Esophagus squamous epithelium (tissue), 5 donors: ENCODE measurements around the gene TNS1. TPM values are rescaled to one million over a fixed set of nuclear protein-coding genes. Genes with fewer than 3 reads are reported as not detected.

Experiments used
- DNase-seq: peaks from one replicate; lab custom pipeline; 2025; lab: John Stamatoyannopoulos, UW
- H3K27ac ChIP-seq, 4 donors: fragments of 200-600 bp; sonication (generic); one replicate each; pipeline ENCODE4 v1.5.1; 2016 to 2019; ENCODE audit warnings: mild to moderate bottlenecking in 1 of 4
- H3K27me3 ChIP-seq, 4 donors: fragments of 200-600 bp; sonication (generic); 1 replicate in 3 of 4; 2 replicates in 1 of 4; pipeline versions ENCODE4 v1.5.1 to v1.6.0; 2017 to 2021; ENCODE audit warnings: antibody characterized with exemption in 1 of 4
- H3K36me3 ChIP-seq, 3 donors: fragments of 200-600 bp; sonication (generic); one replicate each; pipeline ENCODE4 v1.5.1; 2016 to 2019
- H3K4me1 ChIP-seq, 3 donors: fragments of 200-600 bp; sonication (generic); one replicate each; pipeline ENCODE4 v1.5.1; 2017 to 2019
- H3K4me3 ChIP-seq, 4 donors: fragments of 200-600 bp; sonication (generic); 1 replicate in 3 of 4; 2 replicates in 1 of 4; pipeline ENCODE4 v1.5.1; 2016 to 2019; ENCODE audit warnings: mild to moderate bottlenecking in 2 of 4, moderate library complexity in 1 of 4
- H3K9me3 ChIP-seq, 3 donors: fragments of 200-600 bp; sonication (generic); one replicate each; pipeline ENCODE4 v1.5.1; 2016 to 2019
- POLR2A ChIP-seq, 4 donors: fragments of 450-650 bp; IDR thresholded peaks; one replicate each; pipeline ENCODE4 v1.6.1; 2017; ENCODE audit warnings: antibody characterized with exemption in 4 of 4, mild to moderate bottlenecking in 4 of 4, moderate library complexity in 3 of 4
- WGBS, 2 donors: methylation state at CpG; one replicate each; pipeline ENCODE4 v1.1.5; 2018; 5-methylcytosine and 5-hydroxymethylcytosine counted together
- intact Hi-C: fragments of 100-400 bp; cut with DNase I; formaldehyde crosslinking; loops from one replicate; pipeline ENCODE4 v1.15.0; 2022
- total RNA-seq, 4 donors: library from RNA; depleted of rRNA; stranded (reverse); fragments of >200 nt; gene quantifications; one replicate each; pipeline ENCODE4 v1.1.0, GENCODE V29; 2016
- TF ChIP-seq, protein P1 (sequence below), 6 experiments: fragments of 450-650 bp in 4 of 6; fragments of 200-600 bp in 2 of 6; sonication (generic) in 2 of 6; IDR thresholded peaks; one replicate each; pipeline ENCODE4 v1.5.1; 2016 to 2019; ENCODE audit warnings: antibody characterized with exemption in 6 of 6, mild to moderate bottlenecking in 4 of 6, moderate library complexity in 4 of 6
- donor health status: DM: yes; HTN: yes; CAD: no.

Gene TNS1
- total RNA-seq, 4 donors from 2014 or later: 34.7 to 201 (median 59.2) TPM

DNA sequence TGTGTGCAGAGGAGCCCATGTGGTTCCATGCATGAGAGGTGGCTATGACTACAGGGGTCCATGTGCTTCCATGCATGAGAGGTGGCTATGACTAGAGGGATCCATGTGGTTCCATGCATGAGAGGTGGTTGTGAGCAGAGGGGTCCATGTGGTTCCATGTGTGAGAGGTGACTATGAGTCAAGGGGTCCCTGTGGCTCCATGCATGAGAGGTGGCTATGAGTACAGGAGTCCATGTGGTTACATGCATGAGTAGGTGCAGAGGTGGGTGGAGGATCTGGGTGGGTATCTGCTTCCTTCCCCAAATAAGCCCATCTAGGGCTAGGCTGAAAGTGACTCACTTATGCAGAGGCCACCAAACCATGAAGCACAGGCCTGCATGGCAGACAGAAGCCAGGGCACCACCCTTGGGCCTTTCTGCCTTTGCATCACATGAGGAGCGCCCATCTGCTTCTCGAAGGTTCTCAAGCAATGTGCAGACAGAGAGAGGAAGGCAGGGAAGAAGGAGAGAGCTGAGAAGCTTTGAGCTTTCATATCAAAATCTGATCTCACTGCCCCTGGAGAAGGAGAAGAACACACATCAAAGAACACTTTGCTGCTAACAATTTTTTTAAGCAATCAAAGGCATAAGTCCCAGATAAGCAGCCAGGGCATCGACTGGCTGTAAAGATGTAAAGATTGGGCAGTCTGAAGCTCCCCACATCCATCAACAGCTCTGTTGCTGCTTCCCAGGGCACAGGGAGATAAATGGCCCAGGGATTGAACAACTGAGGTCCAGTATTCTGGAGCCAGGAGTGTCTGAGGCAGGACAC, 137.6 kb downstream of the TNS1 start:
- Histone ChIP-seq H3K4me3 (no peak overlapping the region), H3K9me3 (no peaks in the 10 kb centered on the region), H3K27ac (peak overlapping the region in 1 of 4 donors; percentile 23), H3K27me3 (no peaks in the 10 kb centered on the region), H3K4me1 (peaks cover 0 to 77% (median 8%) of the 10 kb centered on the region in 3 donors), H3K36me3 (peaks cover 8 to 99% (median 9%) of the 10 kb centered on the region in 3 donors)
- no peak for TF ChIP-seq POLR2A (IDR thresholded peaks at IDR 0.05)
- TF ChIP-seq, protein P1, sequence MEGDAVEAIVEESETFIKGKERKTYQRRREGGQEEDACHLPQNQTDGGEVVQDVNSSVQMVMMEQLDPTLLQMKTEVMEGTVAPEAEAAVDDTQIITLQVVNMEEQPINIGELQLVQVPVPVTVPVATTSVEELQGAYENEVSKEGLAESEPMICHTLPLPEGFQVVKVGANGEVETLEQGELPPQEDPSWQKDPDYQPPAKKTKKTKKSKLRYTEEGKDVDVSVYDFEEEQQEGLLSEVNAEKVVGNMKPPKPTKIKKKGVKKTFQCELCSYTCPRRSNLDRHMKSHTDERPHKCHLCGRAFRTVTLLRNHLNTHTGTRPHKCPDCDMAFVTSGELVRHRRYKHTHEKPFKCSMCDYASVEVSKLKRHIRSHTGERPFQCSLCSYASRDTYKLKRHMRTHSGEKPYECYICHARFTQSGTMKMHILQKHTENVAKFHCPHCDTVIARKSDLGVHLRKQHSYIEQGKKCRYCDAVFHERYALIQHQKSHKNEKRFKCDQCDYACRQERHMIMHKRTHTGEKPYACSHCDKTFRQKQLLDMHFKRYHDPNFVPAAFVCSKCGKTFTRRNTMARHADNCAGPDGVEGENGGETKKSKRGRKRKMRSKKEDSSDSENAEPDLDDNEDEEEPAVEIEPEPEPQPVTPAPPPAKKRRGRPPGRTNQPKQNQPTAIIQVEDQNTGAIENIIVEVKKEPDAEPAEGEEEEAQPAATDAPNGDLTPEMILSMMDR (IDR thresholded peaks at IDR 0.05): no peak
- WGBS, 2 donors: 44 to 61% methylated on average over 1 to 3 of the region's 3 CpGs
- no peak for DNase-seq
- intact Hi-C loops: no loop called here

DNA sequence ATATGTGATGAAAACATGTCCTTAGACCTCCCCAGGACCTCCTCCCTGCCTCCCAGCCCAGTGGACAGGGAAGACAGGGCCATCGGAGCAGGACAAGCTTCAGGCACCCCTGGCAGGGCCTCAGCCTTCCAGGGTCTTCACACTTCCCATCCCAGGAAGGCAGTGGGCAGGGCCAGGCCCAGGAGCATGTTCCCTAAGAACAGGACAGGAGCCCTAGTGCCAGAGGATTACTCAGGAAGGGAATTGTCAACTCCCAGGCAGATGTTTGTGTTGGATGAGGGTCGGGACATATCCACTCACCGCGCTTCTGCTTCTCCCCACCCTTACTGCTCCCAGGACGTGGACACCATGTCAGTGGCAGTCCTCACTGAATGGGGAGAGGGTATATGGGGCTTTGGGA, 138.9 kb downstream of the TNS1 start:
- 80 to 94% methylated on average over 4 to 5 of the region's 5 CpGs for WGBS, 2 donors
- intact Hi-C loops: no loop called here
- peaks cover 8 to 95% (median 9%) of the 10 kb centered on the region in 3 donors for H3K36me3 ChIP-seq
- H3K4me1 ChIP-seq: peaks cover 0 to 77% (median 10%) of the 10 kb centered on the region in 3 donors
- TF ChIP-seq, protein P1 (IDR thresholded peaks at IDR 0.05): no peak
- no peak for DNase-seq
- H3K27me3 ChIP-seq: no peaks in the 10 kb centered on the region
- H3K9me3 ChIP-seq: no peaks in the 10 kb centered on the region
- H3K4me3 ChIP-seq: no peak overlapping the region
- peak overlapping the region in 3 of 4 donors; percentile 32 to 62 (median 48) for H3K27ac ChIP-seq

DNA sequence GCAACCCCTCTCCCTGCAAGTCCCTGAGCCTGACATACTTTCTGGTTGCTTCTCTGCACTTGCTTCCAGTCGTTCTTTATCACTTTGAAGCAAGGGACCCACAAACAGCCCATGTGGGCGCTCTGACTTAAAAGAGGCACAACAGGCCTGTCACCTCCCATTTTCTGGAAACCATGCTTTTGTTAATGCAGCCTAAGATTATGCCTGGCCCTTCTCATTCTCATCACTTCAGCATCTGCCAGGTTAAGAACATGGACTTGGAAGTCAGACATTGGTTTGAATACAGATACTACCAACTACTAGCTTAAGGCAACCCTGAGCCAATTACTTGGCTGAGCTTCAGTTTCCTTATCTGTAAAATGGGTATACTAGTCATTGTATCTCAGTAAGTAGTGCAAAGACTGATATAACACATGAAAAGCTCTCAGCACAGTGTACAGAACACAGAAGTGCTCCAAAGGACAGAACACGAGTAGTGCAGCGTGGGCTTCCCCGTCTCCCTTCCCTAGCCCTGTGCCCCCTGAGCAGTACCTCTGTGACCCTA, 141.4 kb downstream of the TNS1 start:
- peak overlapping the region in 1 of 4 donors; percentile 48 for H3K27ac ChIP-seq
- intact Hi-C loops: no loop called here
- no peak for DNase-seq
- peaks cover 0 to 89% (median 16%) of the 10 kb centered on the region in 3 donors for H3K4me1 ChIP-seq
- WGBS, 2 donors: 90 to 92% methylated on average over 5 of the region's 5 CpGs
- peaks cover 9 to 86% (median 12%) of the 10 kb centered on the region in 3 donors for H3K36me3 ChIP-seq
- no peaks in the 10 kb centered on the region for H3K27me3 ChIP-seq
- H3K9me3 ChIP-seq: no peaks in the 10 kb centered on the region
- H3K4me3 ChIP-seq: no peak overlapping the region
- TF ChIP-seq, protein P1 (IDR thresholded peaks at IDR 0.05): no peak
- no peak for TF ChIP-seq POLR2A (IDR thresholded peaks at IDR 0.05)

DNA sequence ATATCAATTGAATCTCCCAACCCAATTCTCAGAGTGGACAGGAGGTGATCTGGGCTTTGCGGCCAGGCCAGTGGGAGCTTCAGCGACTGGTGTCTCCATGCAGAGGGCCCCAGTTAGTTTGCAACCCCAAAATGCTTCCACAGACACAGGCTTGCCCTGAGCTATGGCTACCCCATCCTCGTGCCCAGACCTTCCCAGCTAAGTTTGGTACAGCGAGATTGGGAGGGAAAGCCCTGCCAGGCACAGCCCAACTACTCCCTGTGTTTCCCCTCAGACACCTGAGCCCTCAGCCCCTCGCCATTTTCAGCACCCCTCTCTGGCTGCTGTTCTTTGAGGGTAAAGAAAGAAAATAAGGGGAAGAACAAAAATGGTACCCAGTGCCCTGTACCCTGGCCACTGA, 142.9 kb downstream of the TNS1 start:
- WGBS, 2 donors: 67 to 71% methylated on average over 2 to 5 of the region's 5 CpGs
- intact Hi-C loops: no loop called here
- peaks cover 10 to 85% (median 12%) of the 10 kb centered on the region in 3 donors for H3K36me3 ChIP-seq

More for the DNA sequence above, 142.9 kb downstream of the TNS1 start:
- no peak overlapping the region for H3K4me3 ChIP-seq
- H3K27me3 ChIP-seq: no peaks in the 10 kb centered on the region
- TF ChIP-seq, protein P1 (IDR thresholded peaks at IDR 0.05): no peak
- TF ChIP-seq POLR2A (IDR thresholded peaks at IDR 0.05): no peak
- no peaks in the 10 kb centered on the region for H3K9me3 ChIP-seq
- H3K27ac ChIP-seq: peak overlapping the region in 3 of 4 donors; percentile 73 to 87 (median 83)
- DNase-seq: no peak
- peaks cover 0 to 92% (median 16%) of the 10 kb centered on the region in 3 donors for H3K4me1 ChIP-seq
